HFFc6 (cell line): ENCODE data around the gene FGF12. TPM values are rescaled to one million over a fixed set of nuclear protein-coding genes. Genes with fewer than 3 reads are reported as not detected.

Source experiments
- DNase-seq: peaks from one replicate; pipeline ENCODE4 v3.0.0-alpha.2; 2018
- H3K27ac Mint-ChIP-seq: 2 replicates; pipeline ENCODE4 v1.8.0; 2020; ENCODE audit warnings: mild to moderate bottlenecking, mixed read lengths
- H3K27me3 Mint-ChIP-seq: 2 replicates; pipeline ENCODE4 v1.8.0; 2021; ENCODE audit warnings: mild to moderate bottlenecking, moderate library complexity, mixed read lengths; ENCODE audit not compliant: insufficient read depth
- H3K36me3 Mint-ChIP-seq: 2 replicates; pipeline ENCODE4 v1.8.0; 2021; ENCODE audit warnings: low read depth, mixed read lengths
- H3K4me1 Mint-ChIP-seq: 2 replicates; pipeline ENCODE4 v1.8.0; 2020; ENCODE audit warnings: low read depth, mixed read lengths
- H3K4me3 Mint-ChIP-seq: 2 replicates; pipeline ENCODE4 v1.8.0; 2020; ENCODE audit warnings: mild to moderate bottlenecking, moderate library complexity, mixed read lengths
- H3K9me3 Mint-ChIP-seq: 2 replicates; pipeline ENCODE4 v1.8.0; 2020; ENCODE audit warnings: mild to moderate bottlenecking, mixed read lengths
- total RNA-seq, 6 experiments: library from RNA; stranded (reverse); fragmentation: NEBNext Ultra II Directional; extraction: Animal tissue kit (Norgen Biotek cat#: 25700); gene quantifications; 2 replicates in 1 of 6; 3 replicates in 5 of 6; pipeline ENCODE4 v1.2.3, GENCODE V29; 2021
- TF ChIP-seq, protein P1 (sequence below): fragments of 200-600 bp; sonication (generic); IDR thresholded peaks from 2 replicates; pipeline ENCODE4 v1.5.0; 2021; ENCODE audit warnings: antibody characterized with exemption, mild to moderate bottlenecking

FGF12 gene
- total RNA-seq, 6 experiments from 2014 or later: not detected

GRCh38 chr3:192212335-192212734, 515.0 kb downstream of the FGF12 start:
- no peak overlapping the region for H3K4me3 Mint-ChIP-seq
- no peaks in the 10 kb centered on the region; the same call in 1 of the 2 replicates for H3K27me3 Mint-ChIP-seq
- TF ChIP-seq, protein P1, sequence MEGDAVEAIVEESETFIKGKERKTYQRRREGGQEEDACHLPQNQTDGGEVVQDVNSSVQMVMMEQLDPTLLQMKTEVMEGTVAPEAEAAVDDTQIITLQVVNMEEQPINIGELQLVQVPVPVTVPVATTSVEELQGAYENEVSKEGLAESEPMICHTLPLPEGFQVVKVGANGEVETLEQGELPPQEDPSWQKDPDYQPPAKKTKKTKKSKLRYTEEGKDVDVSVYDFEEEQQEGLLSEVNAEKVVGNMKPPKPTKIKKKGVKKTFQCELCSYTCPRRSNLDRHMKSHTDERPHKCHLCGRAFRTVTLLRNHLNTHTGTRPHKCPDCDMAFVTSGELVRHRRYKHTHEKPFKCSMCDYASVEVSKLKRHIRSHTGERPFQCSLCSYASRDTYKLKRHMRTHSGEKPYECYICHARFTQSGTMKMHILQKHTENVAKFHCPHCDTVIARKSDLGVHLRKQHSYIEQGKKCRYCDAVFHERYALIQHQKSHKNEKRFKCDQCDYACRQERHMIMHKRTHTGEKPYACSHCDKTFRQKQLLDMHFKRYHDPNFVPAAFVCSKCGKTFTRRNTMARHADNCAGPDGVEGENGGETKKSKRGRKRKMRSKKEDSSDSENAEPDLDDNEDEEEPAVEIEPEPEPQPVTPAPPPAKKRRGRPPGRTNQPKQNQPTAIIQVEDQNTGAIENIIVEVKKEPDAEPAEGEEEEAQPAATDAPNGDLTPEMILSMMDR: 0 out of 2 replicates have a peak, but pooled peaks have one; percentile 13
- H3K9me3 Mint-ChIP-seq: peaks cover 23% of the 10 kb centered on the region
- DNase-seq: no peak
- no peaks in the 10 kb centered on the region for H3K36me3 Mint-ChIP-seq
- H3K27ac Mint-ChIP-seq: no peak overlapping the region
- H3K4me1 Mint-ChIP-seq: no peaks in the 10 kb centered on the region

DNA sequence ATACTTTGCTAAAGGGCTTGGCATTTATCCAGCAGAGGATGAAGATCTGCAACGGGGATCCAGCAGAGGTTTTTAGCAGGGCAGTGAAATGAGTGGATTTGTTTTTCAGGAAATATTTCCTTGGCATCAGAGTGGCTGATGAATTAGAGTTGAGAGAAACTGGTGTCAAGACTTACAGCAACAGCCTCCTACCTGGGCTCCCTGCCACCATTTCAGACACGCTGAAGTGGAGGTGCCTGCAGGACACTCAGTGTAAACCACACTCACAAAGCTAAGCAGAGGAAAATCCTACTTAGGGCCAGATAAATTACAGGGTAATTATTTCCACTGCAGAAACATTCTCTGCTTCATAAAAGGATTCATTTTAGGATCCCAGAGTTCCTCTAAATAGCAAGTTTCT, 519.7 kb downstream of the FGF12 start:
- Mint-ChIP-seq H3K4me1 (no peaks in the 10 kb centered on the region), H3K27ac (no peak overlapping the region), H3K36me3 (no peaks in the 10 kb centered on the region), H3K9me3 (peaks cover 27% of the 10 kb centered on the region), H3K27me3 (no peaks in the 10 kb centered on the region; the same call in none of the 2 replicates), H3K4me3 (no peak overlapping the region)
- no peak for DNase-seq
- TF ChIP-seq, protein P1: no peak

DNA sequence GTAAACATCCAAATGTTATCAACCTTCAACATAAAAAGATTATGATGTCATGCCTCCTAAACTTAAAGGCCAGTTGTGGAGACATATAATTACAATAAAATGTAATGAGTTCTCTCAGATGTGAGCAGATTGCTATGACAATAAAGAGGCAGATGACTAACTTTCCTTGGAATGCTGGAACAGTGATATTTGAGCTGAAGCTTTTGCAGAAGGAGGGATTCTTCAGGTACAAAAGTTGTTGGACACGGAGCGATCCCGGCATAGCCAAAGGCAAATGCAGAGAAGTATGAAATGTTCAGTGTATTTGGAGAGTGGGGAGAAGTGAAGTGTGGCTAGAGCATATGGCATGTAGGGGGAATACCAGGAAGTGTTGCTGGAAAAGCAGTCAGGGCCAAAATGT, 520.1 kb downstream of the FGF12 start:
- TF ChIP-seq, protein P1: no peak
- DNase-seq: no peak
- H3K27ac Mint-ChIP-seq: no peak overlapping the region
- H3K9me3 Mint-ChIP-seq: peaks cover 27% of the 10 kb centered on the region
- H3K4me3 Mint-ChIP-seq: no peak overlapping the region
- no peaks in the 10 kb centered on the region for H3K36me3 Mint-ChIP-seq
- no peaks in the 10 kb centered on the region; the same call in none of the 2 replicates for H3K27me3 Mint-ChIP-seq
- no peaks in the 10 kb centered on the region for H3K4me1 Mint-ChIP-seq

DNA sequence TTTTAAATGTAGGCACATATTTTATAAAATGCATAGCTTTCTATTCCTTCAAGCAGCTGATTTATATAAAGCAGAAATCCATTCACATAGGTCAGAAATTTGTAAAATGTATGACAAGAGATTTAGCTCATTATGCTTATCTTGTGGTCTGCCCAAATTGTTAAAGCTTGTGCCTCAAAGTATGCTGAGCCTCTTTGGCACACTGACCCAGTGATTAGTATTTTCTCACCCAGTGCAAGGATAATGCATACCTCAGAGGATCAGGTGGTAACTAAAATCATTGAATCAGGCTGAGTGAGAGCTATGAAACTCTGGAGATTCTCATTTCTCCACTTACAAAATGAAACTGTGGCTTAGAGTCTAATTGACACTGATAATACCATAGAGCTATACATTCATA, 533.3 kb downstream of the FGF12 start:
- Mint-ChIP-seq H3K27me3 (no peaks in the 10 kb centered on the region), H3K27ac (no peak overlapping the region), H3K4me1 (no peaks in the 10 kb centered on the region), H3K36me3 (no peaks in the 10 kb centered on the region), H3K4me3 (no peak overlapping the region), H3K9me3 (peaks cover 9% of the 10 kb centered on the region)
- DNase-seq: no peak
- TF ChIP-seq, protein P1: no peak

DNA sequence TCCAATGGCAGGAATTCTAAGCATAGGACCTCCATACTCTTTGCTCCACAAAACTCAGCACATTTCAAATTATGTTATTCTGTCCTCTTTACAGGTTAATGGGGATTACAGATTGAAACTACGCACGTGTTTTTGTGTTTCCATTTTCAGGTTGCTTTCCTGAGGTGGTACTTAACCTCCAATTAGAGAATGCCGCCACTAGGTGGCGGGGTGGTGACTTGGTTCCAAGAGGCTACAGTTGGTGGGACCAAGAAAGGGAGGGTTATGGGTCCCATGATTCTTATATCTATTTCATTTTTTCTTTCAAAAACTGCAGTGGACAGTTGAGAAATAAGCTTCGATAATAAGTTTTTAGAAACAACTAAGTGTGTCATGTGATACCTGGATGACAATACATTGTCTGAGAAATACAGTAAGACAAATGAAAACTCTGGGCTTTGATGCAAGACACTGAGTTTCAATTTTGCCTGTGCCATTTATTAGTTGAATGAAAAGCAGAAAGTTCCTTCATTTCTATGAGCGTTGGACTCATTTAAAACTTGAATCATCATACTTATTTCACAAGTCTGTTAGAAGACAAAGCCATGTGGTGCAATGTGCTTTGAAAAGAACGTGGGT, 539.0 kb downstream of the FGF12 start:
- Mint-ChIP-seq H3K36me3 (no peaks in the 10 kb centered on the region), H3K27ac (no peak overlapping the region), H3K4me1 (no peaks in the 10 kb centered on the region), H3K4me3 (no peak overlapping the region), H3K9me3 (peaks cover 13% of the 10 kb centered on the region), H3K27me3 (no peaks in the 10 kb centered on the region)
- no peak for DNase-seq
- TF ChIP-seq, protein P1: peak; percentile 78
